BJ (cell line): ENCODE results near the gene PRICKLE3. TPM values are rescaled to one million over a fixed set of nuclear protein-coding genes. Genes with fewer than 3 reads are reported as not detected.
"Not testable (repeated sequence)": the region's sequence is repeated elsewhere in the genome, so short reads cannot be mapped to it uniquely, and the experiment has no call there.

ENCODE experiments used
- CTCF ChIA-PET: fragments of 350-600 bp; formaldehyde crosslinking; extraction: SDS; loops from one replicate; lab custom pipeline; 2021; ENCODE audit warnings: antibody characterized with exemption, inconsistent platforms; lab: Yijun Ruan, JAX
- POLR2A ChIA-PET: fragments of 300-600 bp; sonication (Branson Sonifier 250); formaldehyde crosslinking; extraction: SDS; loops from one replicate; lab custom pipeline; 2021; ENCODE audit warnings: antibody characterized with exemption; lab: Charles Lee
- DNase-seq: peaks from one replicate; pipeline ENCODE4 v3.0.0-alpha.2; 2011; ENCODE audit warnings: low read depth
- H3K27me3 ChIP-seq: 2 replicates; pipeline ENCODE4 v1.6.0; 2011; ENCODE audit warnings: low read length; ENCODE audit not compliant: control insufficient read depth, insufficient read depth
- H3K36me3 ChIP-seq: 2 replicates; pipeline ENCODE4 v1.5.1; 2011; ENCODE audit warnings: low read length; ENCODE audit not compliant: control insufficient read depth, insufficient read depth
- H3K4me3 ChIP-seq: 2 replicates; pipeline ENCODE4 v1.5.1; 2011; ENCODE audit warnings: low read depth, mild to moderate bottlenecking, control low read depth, low read length
- CTCF ChIP-seq: IDR thresholded peaks from 2 replicates; pipeline ENCODE4 v1.5.1; 2011; ENCODE audit warnings: low read depth, mild to moderate bottlenecking, control low read depth, inconsistent platforms, low read length, moderate library complexity; ENCODE audit not compliant: insufficient read depth
- polyA plus RNA-seq: library from polyadenylated mRNA; depleted of rRNA; stranded (reverse); fragments of >200 nt; gene quantifications from 2 replicates; pipeline ENCODE4 v1.2.3, GENCODE V29; 2011; rRNA removed
- small RNA-seq: library from RNA; depleted of rRNA; stranded (forward); fragments of <200 nt; gene quantifications from one replicate; pipeline ENCODE3, GENCODE V24; 2012; ENCODE audit warnings: low replicate concordance, low read depth; ENCODE audit not compliant: insufficient read length

The PRICKLE3 gene
- polyA plus RNA-seq, 1 experiment, result 6.9 TPM

GRCh38 chrX:49133759-49134158, 52.4 kb downstream of the PRICKLE3 start:
- Histone ChIP-seq H3K4me3 (no peak overlapping the region), H3K36me3 (no peaks in the 10 kb centered on the region), H3K27me3 (no peaks in the 10 kb centered on the region)
- no peak for TF ChIP-seq CTCF
- CTCF ChIA-PET, result no interaction called here
- POLR2A ChIA-PET, result no interaction called here
- no peak for DNase-seq

GRCh38 chrX:49132275-49132674, 53.9 kb downstream of the PRICKLE3 start:
- H3K27me3 ChIP-seq, DNase-seq, POLR2A ChIA-PET, H3K4me3 ChIP-seq, H3K36me3 ChIP-seq: not testable (repeated sequence)
- CTCF ChIA-PET, result interaction anchor here (1.4 kb wide), 1 partner anchor 10 kb away, joined by 3 read pairs; no protein-coding TSS in a partner anchor

- Histone ChIP-seq H3K36me3 (no peaks in the 10 kb centered on the region), H3K4me3 (no peak overlapping the region), H3K27me3 (no peaks in the 10 kb centered on the region)
- DNase-seq, result no peak
- POLR2A ChIA-PET, result no interaction called here
- no peak for TF ChIP-seq CTCF
- CTCF ChIA-PET, result no interaction called here
These were observed 56.7 kb downstream of the PRICKLE3 start for GRCh38 chrX:49129427-49129826.

GRCh38 chrX:49127742-49128258, 58.4 kb downstream of the PRICKLE3 start:
- DNase-seq, POLR2A ChIA-PET, H3K36me3 ChIP-seq, H3K27me3 ChIP-seq, H3K4me3 ChIP-seq: not testable (repeated sequence)
- CTCF ChIA-PET, result interaction anchor here (0.6 kb wide), 1 partner anchor 1723 kb away, joined by 4 read pairs; no protein-coding TSS in a partner anchor

Small RNA genes within 50 kb of the gene (small RNA-seq; reads per million reads assigned to genes)
- not detected for gene RN7SL262P

Other genes with a start within 250 kb of the PRICKLE3 start
- gene OTUD5, start 228.8 kb downstream of the PRICKLE3 start, polyA plus RNA-seq, result 48.9 and 53.6 TPM in 2 replicates
- 0.51 and 0.83 TPM in 2 replicates for gene KCND1, start 214.5 kb downstream of the PRICKLE3 start, polyA plus RNA-seq
- gene GRIPAP1, start 184.1 kb downstream of the PRICKLE3 start, polyA plus RNA-seq, result 23.4 and 23.5 TPM in 2 replicates
- 20.8 and 26.4 TPM in 2 replicates for gene TFE3, start 143.0 kb downstream of the PRICKLE3 start, polyA plus RNA-seq
- 0.49 and 0.96 TPM in 2 replicates for gene CCDC120, start 127.4 kb downstream of the PRICKLE3 start, polyA plus RNA-seq
- 41.4 and 48.8 TPM in 2 replicates for gene PRAF2, start 112.4 kb downstream of the PRICKLE3 start, polyA plus RNA-seq
- gene WDR45, start 106.5 kb downstream of the PRICKLE3 start, polyA plus RNA-seq, result 107 and 165 TPM in 2 replicates
- 28.2 and 33.1 TPM in 2 replicates for gene GPKOW, start 62.6 kb downstream of the PRICKLE3 start, polyA plus RNA-seq
- 0.45 and 0.67 TPM in 2 replicates for gene MAGIX, start 23.6 kb downstream of the PRICKLE3 start, polyA plus RNA-seq
- gene PLP2, start 14.5 kb downstream of the PRICKLE3 start, polyA plus RNA-seq, result 217 and 225 TPM in 2 replicates
- 0.07 and 0.10 TPM in 2 replicates for gene SYP, start 13.8 kb upstream of the PRICKLE3 start, polyA plus RNA-seq
- 0.01 TPM in 1 of 2 replicates, not detected in the other for gene CACNA1F, start 47.0 kb upstream of the PRICKLE3 start, polyA plus RNA-seq
- gene CCDC22, start 49.1 kb upstream of the PRICKLE3 start, polyA plus RNA-seq, result 9.3 and 13.8 TPM in 2 replicates
- gene FOXP3, start 78.3 kb upstream of the PRICKLE3 start, polyA plus RNA-seq, result 0.12 and 0.18 TPM in 2 replicates
- 2.5 and 3.5 TPM in 2 replicates for gene PPP1R3F, start 83.4 kb upstream of the PRICKLE3 start, polyA plus RNA-seq
- not detected in 2 replicates for gene GAGE10, start 117.3 kb upstream of the PRICKLE3 start, polyA plus RNA-seq
- not detected in 2 replicates for gene GAGE12J, start 135.7 kb upstream of the PRICKLE3 start, polyA plus RNA-seq
- gene GAGE13, start 145.2 kb upstream of the PRICKLE3 start, polyA plus RNA-seq, result not detected in 2 replicates